ENCODE results near the gene ANGPT4. TPM values are rescaled to one million over a fixed set of nuclear protein-coding genes. Genes with fewer than 3 reads are reported as not detected.
A peak's percentile ranks its signal among the peaks of the same experiment; 100 is the strongest.

Gene ANGPT4
- total and polyA plus RNA-seq, 2 of the 13 experiments (the other 11 are each of a cell fraction or from before 2014, with no cell fraction given), result not detected

DNA sequence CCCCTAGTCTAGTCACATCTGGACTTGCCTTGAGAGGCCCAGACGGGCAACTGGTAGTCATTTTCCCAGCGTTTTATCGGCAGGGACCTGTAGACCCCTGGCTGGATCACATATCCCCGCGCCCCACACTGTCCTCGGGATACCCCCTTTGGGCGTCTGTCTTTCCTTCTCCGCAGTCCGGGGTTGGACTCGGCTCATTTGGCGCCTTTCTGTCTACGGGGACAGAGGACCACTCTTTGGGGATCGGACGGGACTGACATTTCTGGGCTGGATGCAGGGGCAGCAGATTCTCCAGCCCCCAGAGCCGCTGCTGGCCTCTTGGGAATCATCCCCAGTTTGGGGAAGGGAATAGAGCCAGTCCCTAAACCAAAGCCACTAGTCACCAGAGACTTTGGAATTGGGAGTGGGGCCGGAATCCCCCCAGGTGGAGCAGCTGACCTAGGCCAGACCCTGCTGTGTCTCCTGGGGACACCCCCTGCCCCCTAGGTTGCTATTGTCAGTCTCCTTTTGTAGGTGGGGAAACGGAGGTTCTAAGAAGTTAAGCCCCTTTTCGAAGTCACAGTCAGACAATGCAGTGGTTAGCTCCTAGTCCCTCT lies 81.9 kb downstream of the ANGPT4 start (continued):
- no peak for TF ChIP-seq MZF1 (CRISPR knock-in tag; IDR thresholded peaks at IDR 0.05; ENCODE audit: borderline replicate concordance)
- TF ChIP-seq ZNF552 (CRISPR knock-in tag; IDR thresholded peaks at IDR 0.05; ENCODE audit: borderline replicate concordance), result 0 out of 2 replicates have a peak, but pooled peaks have one; percentile 1
- TF ChIP-seq ZNF558 (CRISPR knock-in tag; IDR thresholded peaks at IDR 0.05; ENCODE audit: borderline replicate concordance), result 0 out of 2 replicates have a peak, but pooled peaks have one; percentile 8
- TF ChIP-seq ZNF274 (CRISPR knock-in tag; IDR thresholded peaks at IDR 0.05), result 0 out of 2 replicates have a peak, but pooled peaks have one; percentile 7
- 0 out of 2 replicates have a peak, but pooled peaks have one; percentile 42 for TF ChIP-seq CHCHD3 (CRISPR knock-in tag; IDR thresholded peaks at IDR 0.05)
- TF ChIP-seq ZNF75D (CRISPR knock-in tag; IDR thresholded peaks at IDR 0.05; ENCODE audit: borderline replicate concordance), result 0 out of 2 replicates have a peak, but pooled peaks have one; percentile 38
- TF ChIP-seq CENPT (CRISPR knock-in tag; IDR thresholded peaks at IDR 0.05; ENCODE audit: low read depth), result 0 out of 2 replicates have a peak, but pooled peaks have one; percentile 71
- peak; percentile 66; the same call in 1 of the 2 replicates for TF ChIP-seq NFIB (CRISPR knock-in tag; IDR thresholded peaks at IDR 0.05; ENCODE audit: borderline replicate concordance)
- 0 out of 2 replicates have a peak, but pooled peaks have one; percentile 9 for TF ChIP-seq GLI4 (CRISPR knock-in tag; IDR thresholded peaks at IDR 0.05; ENCODE audit: borderline replicate concordance)

GRCh38 chr20:833450-834150 lies 82.5 kb downstream of the ANGPT4 start, which contains the start of gene FAM110A:
TSS of gene FAM110A (plus strand) at chr20:833715. CDS start at chr20:844805, 11,090 bp downstream.
- Histone ChIP-seq H3K36me3 (replicated peaks in 1 of 2; ENCODE audit: control insufficient read depth in 1 of 2, insufficient read depth in 2 of 2, low read length in 2 of 2) (no peaks in the 10 kb centered on the region), H4K20me1 (ENCODE audit: insufficient read depth, low read length) (no peaks in the 10 kb centered on the region), H3K9ac (ENCODE audit: insufficient read depth, low read depth, low read length) (peak within 1 kb of the TSS; percentile 68), H3K4me3 (replicated peaks in 1 of 3; ENCODE audit: insufficient read depth in 1 of 3, low read depth in 2 of 3, low read length in 3 of 3) (peak within 1 kb of the TSS; percentile 66 to 81 (median 73)), H3K9me3 (ENCODE audit: low read length) (no peaks in the 10 kb centered on the region), H3K79me2 (ENCODE audit: insufficient read depth, low read length) (no peaks in the 10 kb centered on the region), H2AFZ (ENCODE audit: low read length) (no peak within 1 kb of the TSS), H3K4me1 (ENCODE audit: insufficient read depth, low read length) (peaks cover 15% of the 10 kb centered on the region), H3K27me3 (ENCODE audit: control insufficient read depth in 1 of 2, insufficient read depth in 2 of 2, low read length in 2 of 2) (peaks cover 0 to 7% of the 10 kb centered on the region in 2 experiments; a peak in 3 of 5 replicates), H3K27ac (ENCODE audit: extremely low read length, insufficient read depth, low read length) (peak within 1 kb of the TSS; percentile 37), H3K4me2 (ENCODE audit: low read depth, low read length) (peak within 1 kb of the TSS; percentile 91)
- in situ Hi-C loops (cut with HindIII; ENCODE audit: extremely low pct_ligation_motif_present, low pct_unique_long_range_greater_than_20kb) (no loop called here), intact Hi-C loops (cut with micrococcal nuclease; ENCODE audit: unreplicated experiment) (loop anchor here (5.0 kb wide), 1 partner anchor 1129 kb away; no protein-coding TSS in a partner anchor)
- ATAC-seq, result peak; percentile 98
- POLR2A ChIA-PET, result interaction anchor here (1.0 kb wide), 1 partner anchor 30 kb away, joined by 3 read pairs; no protein-coding TSS in a partner anchor
- under 1% methylated on average over 26 of the region's 64 CpGs for WGBS (ENCODE audit: low lambda C conversion rate)
- BruUV-seq (replicated peaks), result no TSS peak
- FAIRE-seq, result peak; percentile 80
- DNase-seq (ENCODE audit: low spot score), result peak; percentile 90
- CTCF ChIA-PET (ENCODE audit: low intra/inter-chr PET ratio, low total read pairs), result no interaction called here
- TF ChIP-seq LRRFIP1 (CRISPR knock-in tag; conservative IDR thresholded peaks at IDR 0.05) (no peak), ZBTB10 (CRISPR knock-in tag; IDR thresholded peaks at IDR 0.05; ENCODE audit: borderline replicate concordance) (0 out of 2 replicates have a peak, but pooled peaks have one; percentile 54), SMYD3 (CRISPR knock-in tag; IDR thresholded peaks at IDR 0.05) (peak; percentile 83), FOXA1 (IDR thresholded peaks at IDR 0.05) (no peak), FOXA1 (CRISPR knock-in tag; IDR thresholded peaks at IDR 0.05) (no peak)
- TF ChIP-seq, protein P1, sequence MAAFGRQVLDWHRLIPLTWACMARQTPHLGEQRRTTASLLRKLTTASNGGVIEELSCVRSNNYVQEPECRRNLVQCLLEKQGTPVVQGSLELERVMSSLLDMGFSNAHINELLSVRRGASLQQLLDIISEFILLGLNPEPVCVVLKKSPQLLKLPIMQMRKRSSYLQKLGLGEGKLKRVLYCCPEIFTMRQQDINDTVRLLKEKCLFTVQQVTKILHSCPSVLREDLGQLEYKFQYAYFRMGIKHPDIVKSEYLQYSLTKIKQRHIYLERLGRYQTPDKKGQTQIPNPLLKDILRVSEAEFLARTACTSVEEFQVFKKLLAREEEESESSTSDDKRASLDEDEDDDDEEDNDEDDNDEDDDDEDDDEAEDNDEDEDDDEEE (CRISPR knock-in tag; IDR thresholded peaks at IDR 0.05), result peak; percentile 39; the same call in 1 of the 2 replicates
